HG03354 (cell line): ENCODE measurements around the gene GATD1.

Experiments used
- ATAC-seq: cut with Tn5 transposase; IDR thresholded peaks from one replicate; pipeline ENCODE4 v1.9.1; 2021; ENCODE audit warnings: mild to moderate bottlenecking; ENCODE audit not compliant: unreplicated experiment, poor library complexity, severe bottlenecking

GATD1 gene, protein sequence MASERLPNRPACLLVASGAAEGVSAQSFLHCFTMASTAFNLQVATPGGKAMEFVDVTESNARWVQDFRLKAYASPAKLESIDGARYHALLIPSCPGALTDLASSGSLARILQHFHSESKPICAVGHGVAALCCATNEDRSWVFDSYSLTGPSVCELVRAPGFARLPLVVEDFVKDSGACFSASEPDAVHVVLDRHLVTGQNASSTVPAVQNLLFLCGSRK

DNA sequence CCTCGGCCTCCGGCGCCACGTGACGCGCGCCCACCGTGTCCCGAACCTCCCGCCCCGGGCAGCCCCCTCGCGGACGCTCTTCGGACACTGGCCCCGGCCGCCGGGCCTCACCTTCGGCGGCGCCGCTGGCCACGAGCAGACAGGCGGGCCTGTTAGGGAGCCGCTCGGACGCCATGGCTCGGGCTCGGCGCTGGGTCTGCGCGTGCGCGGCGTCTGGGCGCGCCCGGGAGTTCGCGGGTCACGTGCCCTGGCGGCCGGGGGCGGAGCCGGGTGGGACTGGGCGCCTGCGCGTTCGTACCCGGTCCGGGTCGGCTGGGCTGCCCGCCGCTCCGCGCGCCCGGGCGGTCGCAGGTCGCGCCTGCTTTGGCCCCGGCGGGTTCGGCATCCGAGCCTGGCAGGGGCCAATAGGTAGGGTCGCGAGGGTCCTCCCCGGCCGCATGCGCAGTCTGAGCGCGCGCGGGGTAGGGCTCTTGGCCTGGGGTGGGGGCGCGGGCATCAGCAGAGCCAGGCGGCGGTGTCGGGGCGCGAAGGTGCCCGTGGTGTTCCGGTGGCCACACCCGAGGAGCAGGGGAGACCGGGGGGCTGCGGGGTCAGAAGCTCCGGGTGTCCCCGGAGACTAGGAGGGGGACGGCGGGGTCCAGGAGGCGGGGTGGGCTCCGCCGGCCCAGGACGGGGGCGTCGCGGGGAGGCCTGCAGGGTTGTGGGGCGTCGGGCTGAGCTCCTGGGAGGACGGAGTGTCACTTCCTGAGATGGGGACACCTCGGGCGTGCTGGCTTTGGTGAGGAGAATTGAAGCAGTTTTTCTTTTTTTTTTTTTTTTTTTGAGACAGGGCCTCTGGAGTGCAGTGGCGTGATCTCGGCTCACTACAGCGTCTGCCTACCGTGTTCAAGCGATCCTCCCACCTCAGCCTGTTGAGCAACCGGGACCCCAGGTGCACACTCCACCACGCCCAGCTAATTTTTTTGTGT, at the start of gene GATD1:
GATD1 (minus strand) TSS at position 200 of the 968 bp plus-strand sequence; CDS start at position 175, 25 bp downstream.
- ATAC-seq, result peak; percentile 84

DNA sequence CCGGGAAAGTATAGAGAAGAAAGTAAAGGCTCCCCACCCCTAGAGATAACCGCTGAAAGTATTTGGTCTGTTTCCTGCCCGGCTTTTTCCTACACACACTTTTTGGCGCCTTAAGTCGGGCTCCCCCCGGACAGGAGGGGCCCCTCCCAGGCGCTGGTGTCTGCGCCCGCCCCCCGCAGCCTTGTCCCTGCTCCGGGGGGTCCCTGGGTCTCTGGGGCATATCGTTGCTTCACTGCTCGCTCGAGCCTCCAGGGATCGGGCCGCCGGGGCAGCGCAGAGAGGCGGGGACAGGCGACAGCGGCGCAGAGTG, 49.5 kb upstream of the GATD1 start:
- ATAC-seq, result no peak

DNA sequence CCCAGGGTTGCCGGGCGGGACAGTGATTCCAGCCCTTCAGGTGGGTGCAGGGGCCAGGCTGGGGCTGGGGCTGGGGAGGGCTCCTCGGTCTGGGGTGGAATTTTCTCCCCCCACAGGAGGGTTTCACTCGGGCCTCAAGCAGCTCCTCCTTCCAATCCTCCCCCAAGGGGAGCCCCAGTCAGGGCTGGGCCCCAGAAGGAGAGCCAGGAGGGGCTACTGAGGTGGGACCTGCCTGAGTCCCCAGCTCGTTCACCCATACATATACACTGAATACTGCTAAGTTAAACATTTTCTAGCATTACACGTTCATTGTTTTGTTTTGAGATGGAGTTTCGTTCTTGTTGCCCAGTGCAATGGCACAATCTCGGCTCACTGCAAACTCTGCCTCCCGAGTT, 48.9 kb upstream of the GATD1 start:
- no peak for ATAC-seq

DNA sequence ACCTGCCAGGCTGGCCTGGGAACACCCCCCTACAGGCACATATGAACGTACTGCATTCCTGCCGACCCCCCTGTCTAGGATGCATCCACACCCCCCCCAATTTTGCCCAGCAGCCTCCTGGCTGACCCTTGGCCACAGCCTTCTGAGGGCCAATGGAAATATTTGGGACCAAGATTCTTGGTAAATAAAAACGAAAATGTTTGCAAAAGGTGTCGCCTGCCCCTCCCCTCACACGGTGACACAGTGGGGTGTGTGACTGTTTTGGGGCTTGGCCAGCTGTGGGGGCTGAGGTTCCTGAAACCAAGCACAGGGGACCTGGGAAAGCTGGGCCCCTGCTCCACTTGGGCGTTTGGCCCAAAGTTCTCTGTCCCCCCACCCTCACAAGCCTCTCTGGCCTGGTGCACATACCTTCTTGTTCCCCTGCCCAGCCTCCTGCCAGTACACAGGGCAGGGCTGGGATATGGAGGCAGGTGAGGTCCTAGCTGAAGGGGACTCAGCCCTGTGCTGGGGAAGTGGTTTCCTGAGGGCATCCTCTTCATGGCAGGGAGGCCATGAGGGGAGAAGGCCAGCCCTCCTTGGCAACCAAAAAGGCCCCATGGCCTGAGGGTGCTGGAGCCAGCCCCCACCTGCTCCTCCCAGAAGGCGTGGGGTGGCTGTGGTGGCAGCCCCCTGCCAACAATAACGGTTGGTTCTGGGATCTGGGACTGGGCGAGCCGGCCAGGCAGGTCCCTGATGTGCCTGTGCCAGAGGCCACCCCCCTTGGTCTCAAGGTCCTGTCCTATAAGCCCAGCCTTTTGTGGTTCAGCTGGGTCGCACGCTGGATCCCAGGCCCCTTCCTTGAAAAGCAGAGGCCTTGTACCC, 48.3 kb upstream of the GATD1 start:
- no peak for ATAC-seq

DNA sequence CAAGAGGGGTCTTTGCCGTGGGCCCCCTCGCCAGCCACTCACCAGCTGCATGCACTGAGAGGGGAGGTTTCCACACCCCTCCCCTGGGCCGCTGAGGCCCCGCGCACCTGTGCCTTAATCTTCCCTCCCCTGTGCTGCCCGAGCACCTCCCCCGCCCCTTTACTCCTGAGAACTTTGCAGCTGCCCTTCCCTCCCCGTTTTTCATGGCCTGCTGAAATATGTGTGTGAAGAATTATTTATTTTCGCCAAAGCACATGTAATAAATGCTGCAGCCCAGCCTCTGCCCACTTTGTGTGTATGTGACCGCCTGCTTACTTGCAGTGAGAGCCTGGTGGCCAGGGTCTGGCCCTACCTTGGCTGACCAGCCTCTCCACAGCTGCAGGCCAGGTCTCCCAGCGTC, 47.7 kb upstream of the GATD1 start:
- no peak for ATAC-seq

DNA sequence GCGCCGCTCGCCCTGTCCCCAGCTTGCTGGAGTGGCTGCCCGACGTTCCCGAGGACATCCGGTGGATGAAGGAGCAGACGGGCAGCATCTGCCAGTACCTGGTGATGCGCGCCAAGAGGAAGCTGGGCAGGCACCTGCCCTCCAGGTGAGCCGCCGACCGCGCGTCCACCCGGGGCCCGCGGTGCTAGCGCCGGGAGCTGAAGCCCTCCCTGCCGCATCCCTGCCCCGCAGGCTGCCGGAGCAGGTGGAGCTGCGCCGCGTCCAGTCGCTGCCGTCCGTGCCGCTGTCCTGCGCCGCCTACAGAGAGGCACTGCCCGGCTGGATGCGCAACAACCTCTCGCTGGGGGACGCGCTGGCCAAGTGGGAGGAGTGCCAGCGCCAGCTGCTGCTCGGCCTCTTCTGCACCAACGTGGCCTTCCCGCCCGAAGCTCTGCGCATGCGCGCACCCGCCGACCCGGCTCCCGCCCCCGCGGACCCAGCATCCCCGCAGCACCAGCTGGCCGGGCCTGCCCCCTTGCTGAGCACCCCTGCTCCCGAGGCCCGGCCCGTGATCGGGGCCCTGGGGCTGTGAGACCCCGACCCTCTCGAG, 47.1 kb upstream of the GATD1 start:
- ATAC-seq, result no peak

DNA sequence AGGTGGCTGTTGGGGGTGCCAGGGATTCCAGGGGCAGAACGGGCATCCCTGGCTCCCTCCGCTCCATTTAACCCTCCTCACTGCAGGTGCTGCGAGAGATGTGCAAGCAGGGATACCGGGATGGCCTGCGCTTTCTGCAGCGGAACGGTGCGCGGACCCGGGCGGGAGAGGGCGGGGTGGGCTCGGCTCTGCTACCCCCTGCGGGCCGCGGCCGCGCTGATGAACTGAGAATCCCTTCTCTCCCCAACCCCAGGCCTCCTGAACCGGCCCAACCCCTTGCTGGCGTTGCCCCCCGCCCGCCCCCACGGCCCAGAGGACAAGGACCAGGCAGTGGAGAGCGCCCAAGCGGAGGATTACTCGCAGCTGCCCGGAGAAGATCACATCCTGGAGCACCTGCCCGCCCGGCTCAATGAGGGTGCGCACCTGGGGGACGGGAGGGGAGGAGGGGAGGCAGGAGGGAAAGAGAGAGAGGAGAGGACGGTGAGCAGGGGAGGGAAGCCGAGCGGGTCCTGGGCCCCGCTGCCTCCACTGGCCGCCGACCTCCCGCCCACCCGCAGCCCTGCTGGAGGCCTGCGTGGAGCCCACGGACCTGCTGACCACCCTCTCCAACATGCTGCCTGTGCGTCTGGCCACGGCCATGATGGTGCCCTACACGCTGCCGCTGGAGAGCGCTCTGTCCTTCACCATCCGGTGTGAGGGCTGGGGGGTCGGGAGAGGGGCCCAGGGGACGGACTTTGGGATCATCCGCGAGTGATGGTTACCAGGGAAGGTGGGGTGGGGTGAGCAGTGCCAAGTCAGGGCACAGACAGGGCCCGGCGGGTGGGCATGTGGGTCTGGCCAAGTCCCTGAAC, 46.4 kb upstream of the GATD1 start:
- ATAC-seq, result no peak

DNA sequence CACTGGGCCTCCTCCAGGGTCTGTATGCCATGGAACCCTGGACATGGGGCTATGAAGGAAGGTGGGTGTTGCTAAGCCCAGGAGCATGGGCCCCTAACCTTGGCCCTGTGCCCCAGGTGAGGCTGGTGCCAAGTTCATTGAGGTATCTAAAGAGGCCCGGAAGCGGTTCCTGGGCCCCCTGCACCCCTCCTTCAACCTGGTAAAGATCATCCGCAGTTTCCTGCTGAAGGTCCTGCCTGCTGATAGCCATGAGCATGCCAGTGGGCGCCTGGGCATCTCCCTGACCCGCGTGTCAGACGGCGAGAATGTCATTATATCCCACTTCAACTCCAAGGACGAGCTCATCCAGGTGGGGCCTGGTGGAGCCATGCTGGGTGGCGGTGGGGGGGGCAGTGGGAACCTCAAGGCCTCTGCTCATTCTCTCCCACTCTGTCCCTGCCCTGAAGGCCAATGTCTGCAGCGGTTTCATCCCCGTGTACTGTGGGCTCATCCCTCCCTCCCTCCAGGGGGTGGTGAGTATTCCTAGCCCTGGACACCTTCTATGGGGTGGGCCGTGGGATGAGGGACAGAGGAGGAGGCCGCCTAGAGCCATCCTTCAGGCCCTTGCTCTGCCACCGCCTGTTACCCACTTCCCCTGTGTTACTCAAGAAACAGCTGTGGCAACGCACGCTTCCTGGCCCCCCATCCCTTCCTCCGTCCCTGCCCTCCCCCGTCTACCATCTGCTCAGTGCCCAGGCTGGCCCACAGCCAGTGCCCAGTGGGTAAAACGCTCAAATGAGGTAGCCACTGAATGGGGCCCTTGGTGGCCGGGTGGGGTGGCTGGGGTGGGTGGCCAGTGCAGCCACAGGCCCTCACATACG, 44.5 kb upstream of the GATD1 start:
- no peak for ATAC-seq

DNA sequence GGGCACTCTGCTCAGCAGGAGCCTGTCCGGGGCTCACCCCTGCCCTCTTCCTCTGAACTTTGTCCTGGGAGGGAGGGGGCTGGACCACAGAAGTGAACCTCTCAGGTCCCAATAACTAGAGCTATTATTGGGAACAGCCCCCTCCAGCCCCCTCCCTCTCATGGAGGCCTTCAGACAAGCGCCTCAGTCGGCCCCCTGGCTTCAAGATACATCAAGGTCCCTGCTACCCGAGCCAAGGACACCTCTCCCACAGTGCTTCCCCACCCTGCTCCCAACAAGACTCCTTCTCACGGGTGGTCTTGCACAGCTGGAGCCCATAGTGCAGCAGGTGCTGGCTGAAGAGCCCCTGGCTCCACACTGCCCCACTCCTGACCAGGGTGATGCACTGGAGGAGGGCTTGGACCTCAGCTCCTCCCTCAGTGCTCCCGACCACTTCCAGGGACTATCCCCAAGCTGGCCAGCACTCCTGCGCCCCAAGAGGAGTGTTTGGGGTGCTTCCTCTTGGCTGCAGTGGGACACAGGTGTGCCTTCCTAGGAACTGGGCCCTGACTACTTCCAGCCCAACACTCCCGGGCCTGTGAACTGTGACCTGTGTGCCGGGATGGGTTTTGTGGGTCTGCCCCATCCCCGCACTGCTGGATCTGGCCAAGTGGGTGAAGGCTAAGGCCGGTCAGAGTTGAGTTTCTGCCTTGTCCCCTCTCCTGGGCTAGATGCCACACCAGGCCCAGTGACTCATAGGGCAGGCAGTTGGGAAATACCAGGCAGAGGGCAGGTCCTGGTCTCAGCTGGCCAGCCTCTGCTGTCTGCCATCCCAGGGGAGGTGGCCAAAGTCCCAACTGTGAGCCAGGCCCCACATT, 43.6 kb upstream of the GATD1 start:
- no peak for ATAC-seq

DNA sequence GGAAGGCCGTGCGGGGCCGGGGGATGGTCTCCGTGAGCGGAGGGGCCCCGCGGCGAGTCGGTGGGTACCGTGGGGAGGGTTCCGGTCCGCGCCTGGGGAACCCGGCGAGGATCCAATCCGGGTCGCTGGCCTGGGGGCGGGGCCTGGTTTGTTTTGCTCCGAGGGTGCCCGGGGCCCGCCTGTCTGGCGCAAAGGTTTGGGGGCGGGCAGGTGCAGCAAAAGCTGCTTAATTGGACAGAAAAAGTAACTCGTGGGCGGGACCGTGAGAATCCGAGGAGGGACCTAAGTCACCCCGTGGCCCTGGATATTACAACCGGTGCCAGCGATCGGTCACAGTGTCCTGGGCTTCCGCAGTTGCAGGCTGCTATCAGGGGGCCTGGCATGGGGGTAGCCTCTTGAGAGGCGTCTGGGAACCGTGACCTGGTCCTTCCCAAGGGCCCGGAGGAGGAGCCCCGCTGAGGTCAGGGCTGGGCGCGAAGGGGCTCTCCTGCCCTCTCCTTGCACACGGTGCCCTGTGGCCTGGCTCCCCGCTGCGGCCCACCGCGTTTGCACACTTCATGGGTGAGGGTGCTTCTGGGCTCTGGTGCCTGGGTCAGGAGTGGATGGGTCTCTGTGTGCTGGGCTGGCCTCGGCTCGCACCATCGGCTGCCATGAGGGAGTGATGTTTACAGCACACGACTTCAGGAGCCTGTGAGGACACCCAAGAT, 42.8 kb upstream of the GATD1 start:
- ATAC-seq, result peak; percentile 69

DNA sequence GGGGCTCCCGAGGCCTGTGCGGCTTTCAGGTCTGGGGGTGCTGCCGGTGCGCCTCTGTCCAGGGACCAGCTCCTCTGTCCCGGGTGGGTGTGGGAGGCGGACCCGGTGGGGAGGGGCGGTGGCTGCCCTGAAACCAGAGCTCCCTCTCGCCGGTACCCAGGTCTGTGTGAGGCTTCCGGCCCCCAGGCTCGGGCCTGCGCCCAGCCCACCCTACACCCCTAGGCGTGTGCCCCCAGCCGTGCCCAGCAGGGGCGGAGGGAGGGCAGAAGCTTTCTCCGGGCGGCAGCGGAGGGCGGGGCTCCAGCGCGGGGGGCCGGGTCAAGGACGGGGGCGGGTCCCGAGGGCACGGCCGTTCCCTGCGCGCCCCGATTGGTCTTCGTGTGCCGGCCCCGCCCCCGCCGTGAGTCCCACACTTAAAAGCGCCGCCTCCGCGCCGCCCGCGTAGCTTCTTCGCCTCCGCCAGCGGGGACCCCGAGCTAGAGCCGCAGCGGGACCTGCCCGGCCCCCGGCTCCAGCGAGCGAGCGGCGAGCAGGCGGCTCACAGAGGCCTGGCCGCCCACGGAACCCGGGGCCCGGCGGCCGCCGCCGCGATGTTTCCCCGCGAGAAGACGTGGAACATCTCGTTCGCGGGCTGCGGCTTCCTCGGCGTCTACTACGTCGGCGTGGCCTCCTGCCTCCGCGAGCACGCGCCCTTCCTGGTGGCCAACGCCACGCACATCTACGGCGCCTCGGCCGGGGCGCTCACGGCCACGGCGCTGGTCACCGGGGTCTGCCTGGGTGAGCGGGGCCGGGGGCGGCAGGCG, 42.0 kb upstream of the GATD1 start:
- peak; percentile 69 for ATAC-seq

DNA sequence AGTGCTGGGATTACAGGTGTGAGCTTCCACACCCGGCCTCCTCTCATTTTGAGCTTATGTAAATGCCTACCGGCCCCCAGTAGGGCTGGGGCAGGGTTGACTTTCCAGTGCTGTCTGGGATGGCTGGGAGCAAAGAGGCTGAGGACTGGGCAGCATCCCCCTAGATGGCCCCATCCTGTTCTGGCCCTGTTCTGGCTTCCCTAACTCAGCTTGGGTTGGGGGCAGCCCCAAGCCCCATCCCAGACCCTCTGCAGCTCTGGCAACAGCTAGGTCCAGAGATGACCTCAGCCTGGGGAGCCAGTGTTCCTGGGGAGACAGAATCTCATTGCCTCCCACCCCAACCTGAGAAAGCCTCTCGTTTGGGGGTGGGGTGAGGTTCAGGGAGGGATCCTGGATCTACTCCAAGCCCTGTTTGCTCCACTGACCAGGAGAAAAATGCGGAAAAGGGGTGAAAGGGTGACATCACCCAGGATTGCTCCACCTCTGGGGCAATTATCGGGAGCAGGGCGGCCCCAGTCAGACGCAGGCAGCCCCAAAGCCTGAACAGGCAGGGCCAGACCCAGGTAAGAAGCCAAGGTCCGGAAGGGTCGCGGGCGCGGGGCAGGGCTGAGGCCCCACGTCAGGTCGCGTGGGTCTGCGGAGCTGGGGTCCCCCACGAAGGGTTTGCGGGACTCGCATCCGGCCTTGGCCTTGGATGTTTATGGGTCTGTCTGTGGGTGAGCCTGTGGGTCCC, 41.3 kb upstream of the GATD1 start, which contains the start of gene PNPLA2:
PNPLA2 (plus strand) TSS at position 519 of the 733 bp plus-strand sequence. CDS start 805 bp downstream, outside the sequence.
- no peak for ATAC-seq

DNA sequence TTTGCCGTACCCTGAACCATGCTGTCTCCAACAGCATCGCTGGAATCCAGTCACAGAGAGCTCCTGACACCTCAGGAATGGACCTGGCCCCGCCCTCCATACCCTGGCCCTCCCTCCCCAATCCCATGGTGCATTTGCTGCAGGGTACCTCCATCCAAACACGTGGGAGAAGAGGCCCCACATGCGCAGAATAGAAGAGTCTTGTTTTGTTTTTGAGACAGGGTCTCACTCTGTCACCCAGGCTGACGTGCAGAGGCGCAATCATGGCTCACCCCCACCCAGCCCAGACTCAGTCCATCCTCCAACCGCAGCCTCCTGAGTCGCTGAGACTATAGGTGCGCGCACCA, 39.1 kb upstream of the GATD1 start:
- no peak for ATAC-seq

DNA sequence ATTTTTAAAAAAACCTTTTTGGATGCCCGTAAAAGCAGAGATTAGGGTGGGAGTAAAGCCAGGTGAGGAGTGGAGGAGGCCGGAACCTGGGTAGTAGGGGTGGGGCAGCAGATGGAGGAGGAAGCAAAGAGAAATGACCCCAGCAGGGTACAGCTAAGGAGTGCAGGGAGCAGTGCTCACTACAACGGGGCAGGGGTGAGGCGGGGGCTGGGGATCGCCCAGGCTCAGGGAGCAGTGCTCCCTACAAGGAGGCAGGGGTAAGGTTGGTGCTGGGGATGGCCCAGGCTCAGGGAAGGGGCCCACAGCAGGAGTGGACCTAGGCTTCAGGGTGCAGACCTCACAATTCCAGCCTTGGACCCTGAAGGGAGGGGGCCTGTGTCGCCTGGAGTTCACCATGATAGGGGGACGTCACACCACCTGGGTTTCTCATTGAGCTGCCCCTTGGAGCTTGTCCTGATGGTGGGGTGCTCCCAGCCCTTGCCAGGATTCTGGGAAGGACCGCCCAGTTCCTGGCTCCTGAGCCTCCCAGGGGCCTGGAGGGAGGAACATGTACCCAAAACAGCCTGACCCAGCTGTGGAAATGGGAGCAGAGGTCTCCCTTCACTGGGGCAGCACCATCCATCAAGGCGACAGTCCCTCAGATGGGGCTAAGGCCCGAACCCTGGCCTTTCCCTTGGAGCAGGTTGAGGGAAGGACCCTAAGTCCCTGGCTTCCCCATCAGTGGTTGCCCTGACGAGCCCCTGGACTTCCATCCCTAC, 38.6 kb upstream of the GATD1 start:
- ATAC-seq, result no peak
